IPS DF 19.7 (cell line): ENCODE measurements around the gene PRICKLE4.

ENCODE experiments used
- DNase-seq: peaks from one replicate; pipeline ENCODE4 v3.0.0-alpha.2; 2013; ENCODE audit warnings: low read depth, low spot score

Gene PRICKLE4

GRCh38 chr6:41771058-41771983 lies 9.3 kb upstream of the PRICKLE4 start:
- no peak for DNase-seq

GRCh38 chr6:41774841-41775240 lies 5.7 kb upstream of the PRICKLE4 start:
- no peak for DNase-seq

DNA sequence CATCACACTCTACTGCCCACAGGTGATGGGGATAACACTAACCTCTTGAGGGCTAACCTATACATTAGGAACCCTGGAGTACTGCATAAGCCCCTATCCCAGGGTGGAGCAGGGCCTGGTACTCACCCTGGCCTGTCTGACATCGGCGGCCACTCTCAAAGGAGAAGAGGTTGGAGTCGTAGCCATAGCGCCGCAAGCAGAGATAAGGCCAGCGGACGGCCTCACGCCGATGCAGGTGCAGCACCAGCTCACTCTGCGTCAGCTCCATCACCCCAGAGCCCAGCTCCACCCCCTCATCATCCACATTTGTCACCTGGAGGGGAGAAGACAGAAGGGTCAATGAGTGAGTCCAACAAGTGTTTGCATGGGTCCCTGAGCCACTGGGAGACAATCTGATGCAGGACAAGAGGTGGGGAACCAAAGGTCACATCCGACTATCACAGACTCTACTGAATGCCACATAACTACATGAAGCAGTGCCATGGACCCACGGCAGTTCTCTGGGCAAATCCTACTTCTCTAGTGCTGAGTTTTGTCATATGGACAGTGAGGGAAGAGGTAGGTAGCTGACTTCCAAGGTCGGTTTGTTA lies 5.2 kb upstream of the PRICKLE4 start:
- no peak for DNase-seq

DNA sequence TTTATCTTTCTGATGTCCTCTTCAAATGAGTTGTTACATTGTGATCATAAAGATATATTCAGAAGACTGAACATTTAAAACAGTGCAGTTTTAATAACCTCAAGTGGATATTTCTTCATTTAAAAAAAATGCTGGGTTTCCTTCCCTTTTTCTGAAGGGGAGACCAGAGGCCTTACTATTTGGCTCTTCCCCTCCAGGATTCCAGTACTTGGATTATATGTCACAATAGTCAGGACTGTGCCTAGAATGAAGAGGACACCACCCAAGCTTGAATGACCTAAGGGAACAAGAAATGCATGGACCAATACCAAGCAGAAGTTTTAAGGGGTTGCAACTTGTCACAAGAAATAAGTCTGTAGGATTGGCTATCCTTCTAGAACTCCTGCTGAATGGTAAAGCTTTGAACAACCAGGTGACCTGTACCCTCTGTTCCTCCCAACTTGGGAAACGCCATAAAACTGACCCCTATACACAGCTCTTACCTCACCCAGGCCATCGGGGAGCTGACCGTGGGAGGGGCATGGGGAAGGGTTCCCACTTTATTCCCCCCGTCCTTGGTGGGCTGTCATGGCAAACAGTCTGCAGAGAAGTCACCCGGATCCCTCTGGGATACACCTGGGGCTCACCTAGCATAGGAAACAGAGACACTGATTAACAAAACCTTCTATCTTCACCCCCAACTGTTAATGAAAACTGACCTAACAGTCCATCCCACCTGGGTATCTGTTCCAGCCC lies 2.9 kb upstream of the PRICKLE4 start:
- no peak for DNase-seq

- no peak for DNase-seq
These were observed 1.7 kb upstream of the PRICKLE4 start for GRCh38 chr6:41778895-41779294.

- DNase-seq, result no peak
These were observed 1.2 kb upstream of the PRICKLE4 start for GRCh38 chr6:41779336-41779735.

DNA sequence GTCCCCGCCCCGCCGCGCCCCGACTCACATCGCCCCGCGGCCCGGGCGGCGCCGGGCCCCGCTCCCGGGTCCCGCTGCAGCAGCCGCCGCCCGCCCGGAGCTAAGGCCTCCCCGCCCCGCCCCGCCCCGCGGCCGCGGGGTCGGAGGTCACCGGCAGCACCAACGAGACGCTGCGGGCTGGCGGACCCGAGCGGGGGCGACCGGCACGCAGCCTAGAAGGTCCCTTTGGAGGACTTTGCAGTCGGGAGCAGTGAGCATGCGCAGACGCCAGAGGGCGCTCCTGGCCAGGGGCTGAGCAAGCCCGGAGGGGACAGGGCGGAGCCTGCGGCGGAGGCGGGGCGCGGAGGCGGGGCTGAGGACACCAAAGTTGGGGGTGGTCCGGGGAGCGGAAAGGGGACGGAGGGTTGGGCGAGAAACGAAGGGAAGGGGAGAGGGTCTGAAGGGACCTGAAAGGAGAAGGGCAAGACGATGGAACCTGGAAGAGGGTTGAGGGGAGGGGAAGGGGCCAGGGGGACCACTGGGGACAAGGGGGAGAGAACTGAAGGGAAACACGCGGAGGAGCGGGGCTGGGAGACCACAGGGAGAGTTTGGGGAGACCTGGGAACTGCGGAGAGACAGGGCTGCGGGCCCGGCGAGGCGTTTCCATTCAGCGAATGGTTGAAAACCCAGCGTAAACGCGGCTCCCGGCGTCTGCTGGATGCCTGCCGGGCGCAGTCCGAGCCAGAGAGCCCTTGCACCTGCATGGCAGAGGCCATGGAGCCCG lies 613 bp upstream of the PRICKLE4 start, which contains the start of gene FRS3:
Gene FRS3, minus strand, starts transcription at position 113 of the 763 bp plus-strand sequence. CDS start 2,913 bp downstream, outside the sequence.
- no peak for DNase-seq

DNA sequence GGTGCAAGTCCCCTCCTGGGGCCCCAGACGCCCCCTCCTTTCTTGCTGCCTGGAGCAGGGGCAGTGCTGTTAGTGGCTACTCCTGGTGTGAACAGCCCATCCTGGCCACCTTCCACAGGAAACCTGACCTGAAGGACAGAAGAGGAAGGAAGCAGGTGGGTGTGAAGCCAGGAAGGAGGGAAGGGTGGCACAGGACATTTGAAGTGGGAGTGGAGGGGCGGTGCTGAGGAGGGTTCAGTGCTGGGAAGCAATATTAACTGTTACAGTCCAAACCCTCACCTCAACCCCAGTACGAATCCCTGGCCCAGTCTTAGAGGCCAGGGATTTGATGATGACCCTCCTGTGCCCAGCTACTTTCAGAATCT lies 766 bp downstream of the PRICKLE4 start:
- DNase-seq, result no peak

DNA sequence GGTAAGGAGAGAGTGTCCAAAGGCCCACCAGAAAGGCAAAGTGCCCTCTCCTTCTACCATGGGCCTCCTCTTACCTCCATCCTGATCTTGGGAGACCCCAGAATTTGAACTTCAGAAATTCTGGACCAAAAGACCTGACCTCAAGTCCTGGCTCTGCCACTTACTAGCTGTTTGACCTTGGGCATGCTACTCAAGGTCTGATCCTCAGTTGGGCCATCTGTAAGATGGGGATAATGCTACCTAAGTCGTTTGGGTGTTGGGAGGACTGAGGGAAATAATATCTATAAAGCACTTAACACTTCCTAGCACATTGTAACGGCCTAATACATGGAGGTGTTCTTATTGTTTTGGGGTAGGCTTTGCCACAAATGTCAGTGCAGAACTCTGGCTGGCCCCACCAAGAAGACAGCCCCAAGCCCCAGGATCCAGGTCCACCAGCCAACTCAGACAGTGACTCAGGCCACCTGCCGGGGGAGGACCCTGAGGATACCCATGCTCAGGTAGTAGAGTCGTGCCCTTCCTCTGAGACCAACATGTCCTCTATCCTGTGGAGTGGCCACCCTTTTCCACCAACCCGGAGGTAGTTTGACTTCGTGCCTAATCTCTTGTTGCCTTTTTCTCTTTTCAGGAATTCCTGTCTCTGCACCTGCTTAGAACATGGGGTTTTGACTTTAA lies 2.7 kb downstream of the PRICKLE4 start:
- no peak for DNase-seq

GRCh38 chr6:41784581-41785171 lies 4.1 kb downstream of the PRICKLE4 start:
- DNase-seq, result no peak

- no peak for DNase-seq
These were observed 4.7 kb downstream of the PRICKLE4 start for GRCh38 chr6:41785254-41785653.

DNA sequence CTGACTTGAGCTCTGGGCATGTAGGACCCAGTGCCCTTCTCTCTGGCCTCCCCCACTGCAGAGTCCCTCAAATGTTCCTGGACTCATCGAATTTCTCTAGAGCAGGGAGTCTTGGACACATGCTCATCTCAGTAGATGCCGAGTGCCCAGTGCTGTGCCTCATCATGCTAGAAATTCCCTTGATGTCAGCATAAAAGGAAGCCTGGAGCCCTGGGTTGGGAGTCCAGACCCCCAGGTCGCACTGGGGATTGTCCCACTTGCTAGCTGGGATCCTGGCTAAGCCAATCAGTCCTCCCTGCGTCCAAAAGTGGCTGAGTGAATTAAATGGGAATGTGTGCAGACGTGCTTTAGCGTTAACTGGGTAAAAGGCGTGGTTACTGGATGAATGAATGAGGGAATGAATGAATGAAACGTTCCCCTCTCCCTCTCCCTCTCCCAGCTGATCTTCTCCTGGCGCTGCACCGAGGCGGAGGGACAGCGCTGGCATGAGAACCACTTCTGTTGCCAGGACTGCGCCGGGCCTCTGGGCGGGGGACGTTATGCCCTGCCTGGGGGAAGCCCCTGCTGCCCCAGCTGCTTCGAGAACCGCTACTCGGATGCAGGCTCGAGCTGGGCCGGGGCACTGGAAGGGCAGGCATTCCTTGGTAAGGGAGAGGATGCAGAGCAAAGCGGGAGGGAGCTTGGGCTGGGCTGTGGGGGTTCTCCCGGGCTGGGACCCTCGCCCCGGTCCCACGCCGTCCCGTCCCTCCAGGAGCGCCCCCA lies 5.3 kb downstream of the PRICKLE4 start:
- no peak for DNase-seq

GRCh38 chr6:41786451-41787218 lies 6.1 kb downstream of the PRICKLE4 start:
- no peak for DNase-seq

- no peak for DNase-seq
These were observed 6.8 kb downstream of the PRICKLE4 start, which contains the start of gene TOMM6 for GRCh38 chr6:41787219-41787917. TOMM6 (plus strand) TSS chr6:41787694; CDS start chr6:41787698, 4 bp downstream.

DNA sequence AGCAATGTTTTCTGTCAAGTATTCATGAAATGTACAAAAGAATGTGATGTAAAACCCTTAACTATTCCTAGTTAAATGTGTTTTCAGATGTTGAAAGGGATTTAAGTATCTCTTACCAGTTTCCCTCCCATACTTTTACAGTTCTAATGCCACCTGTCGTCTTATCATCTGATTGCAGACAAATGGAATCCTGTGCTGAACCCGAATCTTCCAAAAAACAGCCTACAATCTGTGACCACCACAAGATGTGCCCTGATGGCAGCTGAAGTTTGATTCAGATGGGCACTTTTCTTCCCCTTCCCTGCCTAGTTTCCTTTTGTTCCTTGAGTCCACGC lies 8.8 kb downstream of the PRICKLE4 start:
- DNase-seq, result no peak

DNA sequence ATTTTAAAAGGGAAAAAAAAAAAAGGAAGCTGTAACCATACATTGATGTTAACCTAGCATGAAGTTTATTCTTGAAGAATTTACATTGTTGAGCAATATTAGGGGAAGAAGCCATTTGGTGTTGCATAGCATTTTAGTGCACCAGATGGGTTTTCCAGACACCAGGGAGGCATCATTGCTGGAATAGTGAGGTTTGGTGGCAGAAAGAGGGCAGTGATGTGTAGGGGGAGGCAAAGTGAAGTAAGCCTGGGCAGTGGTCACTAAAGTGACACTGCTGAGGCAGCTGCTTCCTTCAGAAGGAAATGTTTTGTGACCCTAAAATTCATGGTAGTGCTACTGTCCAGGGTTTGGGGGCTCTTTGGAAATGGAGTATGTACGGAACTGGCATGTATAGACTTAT lies 9.5 kb downstream of the PRICKLE4 start:
- no peak for DNase-seq

DNA sequence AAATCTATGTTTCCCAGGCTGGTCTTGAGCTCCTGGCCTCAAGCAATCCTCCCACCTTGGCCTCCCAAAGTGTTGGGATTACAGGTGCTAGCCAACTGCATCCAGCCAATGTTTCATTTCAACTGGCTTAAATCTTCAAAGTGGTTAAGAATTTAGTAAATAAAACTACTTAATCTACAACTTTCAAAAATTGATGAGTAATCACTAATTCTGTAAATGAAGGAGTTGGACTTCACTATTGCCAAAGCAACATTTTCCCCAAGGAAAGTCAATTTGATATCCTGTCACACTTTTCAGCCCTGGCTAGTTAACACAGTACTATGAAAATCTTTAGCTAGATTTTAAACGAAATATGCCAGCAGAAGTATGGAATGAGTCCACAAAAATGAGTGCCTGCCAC lies 10.7 kb downstream of the PRICKLE4 start:
- DNase-seq, result no peak

DNA sequence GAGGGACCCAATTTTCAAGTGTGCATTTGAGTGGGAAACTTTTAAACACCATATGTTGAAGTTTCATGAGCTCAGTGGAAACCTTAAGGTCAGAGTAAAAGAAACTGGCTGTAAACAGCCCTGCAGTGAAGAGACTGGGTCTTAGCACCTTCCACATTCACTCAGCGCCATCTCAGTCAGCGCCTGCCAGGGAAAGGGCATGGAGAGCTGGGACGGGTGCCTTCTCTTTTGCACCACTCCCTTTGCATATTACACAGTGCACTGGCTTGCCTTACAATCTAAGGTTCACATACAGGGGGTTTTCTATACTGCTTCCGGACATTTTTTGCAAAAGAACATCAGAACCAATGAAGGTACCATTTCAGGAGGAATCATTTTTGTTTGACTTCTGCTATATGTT lies 11.4 kb downstream of the PRICKLE4 start:
- no peak for DNase-seq

- DNase-seq, result no peak
These were observed 15.9 kb downstream of the PRICKLE4 start for GRCh38 chr6:41796474-41796873.
